Measurements from ENCODE around the gene CERS5. TPM values are rescaled to one million over a fixed set of nuclear protein-coding genes. Genes with fewer than 3 reads are reported as not detected.

The CERS5 gene
- total RNA-seq, 2 experiments from 2014 or later = 27.6 to 36.9 TPM

GRCh38 chr12:50103351-50103750 lies 63.8 kb downstream of the CERS5 start:
- intact Hi-C loops (cut with micrococcal nuclease; ENCODE audit: unreplicated experiment) = no loop called here
- H3K36me3 ChIP-seq (ENCODE audit: insufficient read depth, low read length) = peaks cover 33% of the 10 kb centered on the region
- H3K4me2 ChIP-seq (ENCODE audit: low read length) = no peak overlapping the region
- BruUV-seq (replicated peaks) = no TSS peak
- no peaks in the 10 kb centered on the region for H3K4me1 ChIP-seq (ENCODE audit: insufficient read depth, low read length, poor library complexity, severe bottlenecking)
- DNase-seq (ENCODE audit: low spot score) = no peak
- CTCF ChIA-PET (ENCODE audit: unreplicated experiment) = interaction anchor here (0.6 to 1.6 kb wide), 2 partner anchors 9 to 59 kb away, joined by 4 read pairs; partner anchors contain the start of gene COX14
- TF ChIP-seq EZH2phosphoT487 (IDR thresholded peaks at IDR 0.05; ENCODE audit: borderline replicate concordance, low read depth, low read length) (no peak), CTCF (conservative IDR thresholded peaks at IDR 0.05; ENCODE audit: low read length) (no peak)
- no peaks in the 10 kb centered on the region for H3K9me2 ChIP-seq (ENCODE audit: insufficient read depth, low read length)
- H3K79me2 ChIP-seq (ENCODE audit: insufficient read depth, low read depth, low read length) = no peaks in the 10 kb centered on the region
- H3K9me3 ChIP-seq (ENCODE audit: low read length) = no peaks in the 10 kb centered on the region
- POLR2A ChIA-PET = interaction anchor here (3.2 kb wide), 1 partner anchor 7 kb away, joined by 12 read pairs; no protein-coding TSS in a partner anchor
- H3K27ac ChIP-seq (ENCODE audit: low read depth, low read length, poor library complexity, severe bottlenecking) = no peak overlapping the region
- no peaks in the 10 kb centered on the region for H4K20me1 ChIP-seq (ENCODE audit: insufficient read depth, low read length)
- H3K4me3 ChIP-seq (ENCODE audit: low read depth, low read length, poor library complexity, severe bottlenecking) = no peak overlapping the region
- H2AFZ ChIP-seq (ENCODE audit: low read length) = no peak overlapping the region

- TF ChIP-seq CTCF (conservative IDR thresholded peaks at IDR 0.05; ENCODE audit: low read length) (no peak), EZH2phosphoT487 (IDR thresholded peaks at IDR 0.05; ENCODE audit: borderline replicate concordance, low read depth, low read length) (no peak)
- H3K4me2 ChIP-seq (ENCODE audit: low read length) = no peak overlapping the region
- H3K79me2 ChIP-seq (ENCODE audit: insufficient read depth, low read depth, low read length) = no peaks in the 10 kb centered on the region
- intact Hi-C loops (cut with micrococcal nuclease; ENCODE audit: unreplicated experiment) = no loop called here
- H3K36me3 ChIP-seq (ENCODE audit: insufficient read depth, low read length) = peaks cover 38% of the 10 kb centered on the region
- ChIA-PET CTCF (ENCODE audit: unreplicated experiment) (interaction anchor here (1.6 kb wide), 1 partner anchor 9 kb away, joined by 4 read pairs; the partner anchor contains the start of gene COX14), POLR2A (interaction anchor here (3.2 kb wide), 1 partner anchor 8 kb away, joined by 12 read pairs; no protein-coding TSS in a partner anchor)
- no peak overlapping the region for H2AFZ ChIP-seq (ENCODE audit: low read length)
- no peaks in the 10 kb centered on the region for H4K20me1 ChIP-seq (ENCODE audit: insufficient read depth, low read length)
- no peaks in the 10 kb centered on the region for H3K4me1 ChIP-seq (ENCODE audit: insufficient read depth, low read length, poor library complexity, severe bottlenecking)
- no peak overlapping the region for H3K4me3 ChIP-seq (ENCODE audit: low read depth, low read length, poor library complexity, severe bottlenecking)
- BruUV-seq (replicated peaks) = no TSS peak
- no peak for DNase-seq (ENCODE audit: low spot score)
- H3K9me3 ChIP-seq (ENCODE audit: low read length) = no peaks in the 10 kb centered on the region
- no peaks in the 10 kb centered on the region for H3K9me2 ChIP-seq (ENCODE audit: insufficient read depth, low read length)
- no peak overlapping the region for H3K27ac ChIP-seq (ENCODE audit: low read depth, low read length, poor library complexity, severe bottlenecking)
Measured at GRCh38 chr12:50102646-50103309, 64.4 kb downstream of the CERS5 start.

GRCh38 chr12:50102131-50102531 lies 65.0 kb downstream of the CERS5 start:
- Histone ChIP-seq H3K27ac (ENCODE audit: low read depth, low read length, poor library complexity, severe bottlenecking) (no peak overlapping the region), H2AFZ (ENCODE audit: low read length) (no peak overlapping the region), H3K4me3 (ENCODE audit: low read depth, low read length, poor library complexity, severe bottlenecking) (no peak overlapping the region), H4K20me1 (ENCODE audit: insufficient read depth, low read length) (no peaks in the 10 kb centered on the region), H3K79me2 (ENCODE audit: insufficient read depth, low read depth, low read length) (no peaks in the 10 kb centered on the region), H3K4me2 (ENCODE audit: low read length) (no peak overlapping the region), H3K36me3 (ENCODE audit: insufficient read depth, low read length) (peaks cover 45% of the 10 kb centered on the region), H3K9me2 (ENCODE audit: insufficient read depth, low read length) (no peaks in the 10 kb centered on the region), H3K4me1 (ENCODE audit: insufficient read depth, low read length, poor library complexity, severe bottlenecking) (no peaks in the 10 kb centered on the region), H3K9me3 (ENCODE audit: low read length) (no peaks in the 10 kb centered on the region)
- ChIA-PET CTCF (ENCODE audit: unreplicated experiment) (no interaction called here), POLR2A (interaction anchor here (3.2 kb wide), 1 partner anchor 8 kb away, joined by 12 read pairs; no protein-coding TSS in a partner anchor)
- TF ChIP-seq EZH2phosphoT487 (IDR thresholded peaks at IDR 0.05; ENCODE audit: borderline replicate concordance, low read depth, low read length) = no peak
- no peak for DNase-seq (ENCODE audit: low spot score)
- no TSS peak for BruUV-seq (replicated peaks)
- intact Hi-C loops (cut with micrococcal nuclease; ENCODE audit: unreplicated experiment) = no loop called here
